Right atrium auricular region (tissue), 2 donors: ENCODE data around the gene PSTPIP1. TPM values are rescaled to one million over a fixed set of nuclear protein-coding genes. Genes with fewer than 3 reads are reported as not detected.
A peak's percentile ranks its signal among the peaks of the same experiment; 100 is the strongest.

Experiments
- DNase-seq: peaks from one replicate; pipeline ENCODE4 v3.0.0-alpha.2; 2019; ENCODE audit warnings: low spot score
- H3K27ac ChIP-seq, 2 donors: fragments of 200-600 bp; sonication (generic); 1 replicate in 1 of 2; 2 replicates in 1 of 2; pipeline ENCODE4 v1.5.1; 2016 to 2019
- H3K27me3 ChIP-seq, 2 donors: fragments of 200-600 bp; sonication (generic); one replicate each; pipeline versions ENCODE4 v1.5.1 to v1.6.0; 2017 to 2019
- H3K36me3 ChIP-seq: fragments of 200-600 bp; sonication (generic); one replicate; pipeline ENCODE4 v1.5.1; 2016
- H3K4me1 ChIP-seq, 2 donors: fragments of 200-600 bp; sonication (generic); one replicate each; pipeline versions ENCODE4 v1.5.1 to v1.6.0; 2017 to 2019
- H3K4me3 ChIP-seq, 2 donors: fragments of 200-600 bp; sonication (generic); 1 replicate in 1 of 2; 2 replicates in 1 of 2; pipeline ENCODE4 v1.5.1; 2017 to 2019; ENCODE audit warnings: mild to moderate bottlenecking in 1 of 2, moderate library complexity in 1 of 2
- H3K9me3 ChIP-seq, 2 donors: fragments of 200-600 bp; sonication (generic); one replicate each; pipeline ENCODE4 v1.5.1; 2019
- total RNA-seq, 2 donors: library from RNA; depleted of rRNA; stranded (reverse); fragments of >200 nt; gene quantifications; one replicate each; pipeline ENCODE4 v1.1.0, GENCODE V29; 2016
- TF ChIP-seq, protein P1 (sequence below), 2 donors: fragments of 200-600 bp; sonication (generic); IDR thresholded peaks; one replicate each; pipeline ENCODE4 v1.5.1; 2019; ENCODE audit warnings: antibody characterized with exemption in 2 of 2

Gene PSTPIP1
- total RNA-seq, 2 donors from 2014 or later: 1.9 to 2.3 TPM

DNA sequence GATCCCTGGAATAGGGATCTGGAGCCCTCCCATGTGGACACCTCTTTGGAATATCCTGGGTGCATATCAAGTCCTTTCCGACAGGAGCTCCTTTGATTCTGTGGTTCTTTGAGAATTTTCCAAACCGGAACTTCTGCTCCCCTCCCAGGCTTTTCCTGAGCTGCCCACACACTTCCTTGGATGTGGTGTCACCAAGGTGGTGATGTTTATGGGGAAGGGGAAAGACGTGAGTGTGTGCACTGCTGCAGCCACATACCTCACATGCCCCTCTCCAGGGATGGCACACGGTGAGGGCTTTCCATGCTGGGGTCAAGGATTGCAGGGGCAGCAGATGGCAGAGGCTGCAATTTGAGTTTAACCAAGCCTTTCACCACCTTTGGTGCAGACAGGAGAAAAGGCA lies 27.9 kb upstream of the PSTPIP1 start:
- no peak for DNase-seq
- Histone ChIP-seq H3K4me1 (peaks cover 0 to 21% of the 10 kb centered on the region in 2 donors), H3K9me3 (no peaks in the 10 kb centered on the region), H3K27me3 (no peaks in the 10 kb centered on the region), H3K4me3 (no peak overlapping the region), H3K36me3 (no peaks in the 10 kb centered on the region), H3K27ac (no peak overlapping the region)
- TF ChIP-seq, protein P1, sequence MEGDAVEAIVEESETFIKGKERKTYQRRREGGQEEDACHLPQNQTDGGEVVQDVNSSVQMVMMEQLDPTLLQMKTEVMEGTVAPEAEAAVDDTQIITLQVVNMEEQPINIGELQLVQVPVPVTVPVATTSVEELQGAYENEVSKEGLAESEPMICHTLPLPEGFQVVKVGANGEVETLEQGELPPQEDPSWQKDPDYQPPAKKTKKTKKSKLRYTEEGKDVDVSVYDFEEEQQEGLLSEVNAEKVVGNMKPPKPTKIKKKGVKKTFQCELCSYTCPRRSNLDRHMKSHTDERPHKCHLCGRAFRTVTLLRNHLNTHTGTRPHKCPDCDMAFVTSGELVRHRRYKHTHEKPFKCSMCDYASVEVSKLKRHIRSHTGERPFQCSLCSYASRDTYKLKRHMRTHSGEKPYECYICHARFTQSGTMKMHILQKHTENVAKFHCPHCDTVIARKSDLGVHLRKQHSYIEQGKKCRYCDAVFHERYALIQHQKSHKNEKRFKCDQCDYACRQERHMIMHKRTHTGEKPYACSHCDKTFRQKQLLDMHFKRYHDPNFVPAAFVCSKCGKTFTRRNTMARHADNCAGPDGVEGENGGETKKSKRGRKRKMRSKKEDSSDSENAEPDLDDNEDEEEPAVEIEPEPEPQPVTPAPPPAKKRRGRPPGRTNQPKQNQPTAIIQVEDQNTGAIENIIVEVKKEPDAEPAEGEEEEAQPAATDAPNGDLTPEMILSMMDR (IDR thresholded peaks at IDR 0.05): no peak

DNA sequence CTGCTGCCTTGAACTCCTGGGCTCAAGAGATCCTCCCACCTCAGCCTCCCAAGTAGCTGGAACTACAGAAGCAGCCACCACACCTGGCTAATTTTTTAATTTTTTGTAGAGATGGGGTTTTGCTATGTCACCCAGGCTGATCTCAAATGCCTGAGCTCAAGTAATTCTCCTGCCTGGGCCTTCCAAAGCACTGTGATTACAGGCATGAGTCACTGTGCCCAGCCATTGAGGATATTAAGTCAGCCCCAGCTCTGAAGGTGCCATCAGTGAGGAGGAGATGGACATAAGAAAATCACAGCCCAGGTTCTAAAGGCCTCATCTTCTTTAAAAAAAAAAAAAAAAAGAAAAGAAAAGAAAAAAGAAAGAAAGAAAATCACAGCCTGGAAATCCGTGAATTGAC lies 26.6 kb upstream of the PSTPIP1 start:
- no peak for DNase-seq
- Histone ChIP-seq H3K9me3 (no peaks in the 10 kb centered on the region), H3K4me1 (peaks cover 0 to 30% of the 10 kb centered on the region in 2 donors), H3K4me3 (no peak overlapping the region), H3K36me3 (no peaks in the 10 kb centered on the region), H3K27ac (no peak overlapping the region), H3K27me3 (no peaks in the 10 kb centered on the region)
- TF ChIP-seq, protein P1 (IDR thresholded peaks at IDR 0.05): no peak

DNA sequence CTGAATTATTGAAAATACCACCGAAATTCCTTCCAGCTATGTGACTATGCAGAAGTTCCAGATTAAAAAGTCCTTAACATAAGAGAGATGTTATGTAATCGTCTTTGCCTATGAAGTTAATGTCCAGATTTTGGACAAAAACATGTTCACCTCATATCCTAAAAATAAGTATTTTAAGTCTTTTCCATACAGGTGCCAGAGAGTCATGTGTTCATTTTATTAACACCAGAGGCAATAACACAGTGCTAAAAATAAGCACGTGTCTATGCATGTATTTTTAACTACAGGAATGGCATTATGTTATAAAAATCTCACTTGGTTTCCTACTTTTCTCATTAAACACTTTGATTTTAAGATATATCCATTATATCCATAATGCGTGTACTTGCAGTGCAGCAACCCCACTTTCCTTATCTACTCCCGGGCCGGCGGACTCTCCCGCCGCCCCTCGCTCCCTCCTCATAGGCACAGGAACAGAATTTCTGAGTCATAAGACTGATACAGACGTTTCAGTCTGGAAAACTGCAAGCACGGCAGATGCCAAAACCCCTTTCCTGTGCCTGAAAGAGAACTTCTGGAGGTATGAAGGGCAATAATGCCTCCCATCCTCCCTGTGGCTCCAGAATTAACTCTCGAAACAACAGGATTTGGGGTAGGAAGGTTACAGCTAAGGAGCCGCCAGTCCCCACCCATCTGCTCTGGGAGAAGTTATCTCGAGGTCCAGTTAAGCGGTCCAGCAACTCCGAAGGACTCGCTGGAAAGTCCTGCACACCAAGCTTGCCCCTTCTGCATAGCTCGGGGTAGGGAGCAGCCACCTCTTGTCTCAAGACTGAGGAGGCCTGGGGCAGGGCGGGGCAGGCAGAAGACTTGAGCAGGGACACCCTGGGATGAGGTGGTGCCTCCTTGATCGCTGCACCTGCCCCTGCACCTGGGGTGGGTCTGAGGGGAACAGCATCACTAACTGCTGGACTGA lies 22.3 kb upstream of the PSTPIP1 start:
- Histone ChIP-seq H3K27ac (peak overlapping the region; percentile 51 to 72), H3K4me3 (peak overlapping the region in 1 of 2 donors; percentile 42), H3K4me1 (peaks cover 0 to 15% of the 10 kb centered on the region in 2 donors), H3K36me3 (no peaks in the 10 kb centered on the region), H3K9me3 (no peaks in the 10 kb centered on the region), H3K27me3 (no peaks in the 10 kb centered on the region)
- peak; percentile 68 for DNase-seq
- TF ChIP-seq, protein P1 (IDR thresholded peaks at IDR 0.05): no peak

DNA sequence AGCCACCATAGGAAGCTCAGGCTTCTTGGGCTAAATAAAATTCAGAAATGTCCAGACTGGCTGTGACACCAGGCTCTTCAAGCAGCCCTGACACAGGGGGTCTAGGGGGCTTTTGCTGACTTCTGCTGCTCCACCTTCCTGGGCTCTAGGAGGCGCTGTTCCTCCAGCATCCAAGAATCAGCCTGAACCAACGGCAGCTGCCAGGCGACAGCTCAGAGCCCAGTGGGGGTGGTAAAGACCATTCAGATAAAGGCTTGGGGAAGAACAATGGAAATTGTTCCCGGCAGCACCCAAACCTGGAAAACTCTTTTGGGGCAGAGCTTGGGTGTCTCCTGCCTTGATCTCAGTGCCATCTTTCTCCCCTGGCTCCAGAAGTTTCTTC lies 21.6 kb upstream of the PSTPIP1 start:
- H3K9me3 ChIP-seq: no peaks in the 10 kb centered on the region
- no peaks in the 10 kb centered on the region for H3K27me3 ChIP-seq
- no peak for DNase-seq
- H3K36me3 ChIP-seq: no peaks in the 10 kb centered on the region
- peaks cover 0 to 14% of the 10 kb centered on the region in 2 donors for H3K4me1 ChIP-seq
- peak overlapping the region in 1 of 2 donors; percentile 42 for H3K4me3 ChIP-seq
- H3K27ac ChIP-seq: peak overlapping the region in 1 of 2 donors; percentile 72
- TF ChIP-seq, protein P1 (IDR thresholded peaks at IDR 0.05): peak; percentile 25 to 69

DNA sequence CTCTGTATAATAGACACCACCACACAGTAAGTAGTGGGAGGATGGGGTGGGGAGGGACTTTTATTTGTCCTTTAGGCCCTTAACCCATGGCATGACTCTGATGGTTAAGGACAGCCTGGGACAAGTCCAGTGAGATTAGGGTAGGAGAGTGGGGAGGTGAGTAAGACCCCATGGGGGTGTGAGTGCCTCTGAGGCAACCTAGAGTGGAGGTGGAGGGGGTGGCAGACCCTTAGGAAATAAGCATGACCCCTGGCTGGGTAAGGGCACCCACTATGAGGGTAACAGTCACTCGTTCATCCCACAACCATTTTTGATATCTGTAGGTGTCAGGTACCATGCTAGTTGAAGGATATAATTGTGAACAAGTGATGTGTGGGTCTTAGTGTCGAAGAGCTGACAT lies 21.0 kb upstream of the PSTPIP1 start:
- Histone ChIP-seq H3K27me3 (no peaks in the 10 kb centered on the region), H3K4me3 (no peak overlapping the region), H3K9me3 (no peaks in the 10 kb centered on the region), H3K27ac (no peak overlapping the region), H3K4me1 (peaks cover 0 to 14% of the 10 kb centered on the region in 2 donors), H3K36me3 (no peaks in the 10 kb centered on the region)
- TF ChIP-seq, protein P1 (IDR thresholded peaks at IDR 0.05): no peak
- DNase-seq: no peak
